Gastroesophageal sphincter (tissue), 4 donors: ENCODE measurements around the gene ANKRD42. TPM values are rescaled to one million over a fixed set of nuclear protein-coding genes. Genes with fewer than 3 reads are reported as not detected.
"Not testable (repeated sequence)": the region's sequence is repeated elsewhere in the genome, so short reads cannot be mapped to it uniquely, and the experiment has no call there.

ENCODE experiments used
- ATAC-seq: fragments of 150-250 bp; one replicate; pipeline ENCODE4 v1.9.1; 2016; ENCODE audit warnings: mild to moderate bottlenecking, moderate library complexity
- H3K27ac ChIP-seq, 4 donors: fragments of 200-600 bp; sonication (generic) in 3 of 4; 1 replicate in 3 of 4; 2 replicates in 1 of 4; pipeline ENCODE4 v1.5.1; 2016 to 2019
- H3K27me3 ChIP-seq: fragments of 200-600 bp; sonication (generic); one replicate; pipeline ENCODE4 v1.5.1; 2019
- H3K36me3 ChIP-seq, 2 donors: fragments of 200-600 bp; sonication (generic); one replicate each; pipeline ENCODE4 v1.5.1; 2019; ENCODE audit warnings: control low read depth in 1 of 2
- H3K4me1 ChIP-seq, 3 donors: fragments of 200-600 bp; sonication (generic); 1 replicate in 2 of 3; 2 replicates in 1 of 3; pipeline ENCODE4 v1.5.1; 2016 to 2019; ENCODE audit warnings: control low read depth in 2 of 3
- H3K4me3 ChIP-seq, 2 donors: fragments of 200-600 bp; sonication (generic); one replicate each; pipeline ENCODE4 v1.5.1; 2019; ENCODE audit warnings: mild to moderate bottlenecking in 1 of 2, moderate library complexity in 1 of 2
- H3K9me3 ChIP-seq, 3 donors: fragments of 200-600 bp; sonication (generic); one replicate each; pipeline ENCODE4 v1.5.1; 2017 to 2019; ENCODE audit warnings: control low read depth in 2 of 3
- EP300 ChIP-seq: sonication (generic); formaldehyde crosslinking; IDR thresholded peaks from one replicate; pipeline ENCODE4 v1.6.1; 2017; ENCODE audit warnings: antibody characterized with exemption, mild to moderate bottlenecking
- POLR2A ChIP-seq, 2 donors: fragments of 450-650 bp; IDR thresholded peaks; one replicate each; pipeline ENCODE4 v1.6.1; 2017; ENCODE audit warnings: antibody characterized with exemption in 2 of 2, mild to moderate bottlenecking in 2 of 2, moderate library complexity in 1 of 2
- POLR2AphosphoS5 ChIP-seq: sonication (generic); formaldehyde crosslinking; IDR thresholded peaks from one replicate; pipeline ENCODE4 v1.6.1; 2017; ENCODE audit warnings: antibody characterized with exemption
- WGBS, 2 donors: methylation state at CpG; one replicate each; pipeline ENCODE4 v1.1.5; 2018; ENCODE audit warnings: low coverage in 1 of 2; 5-methylcytosine and 5-hydroxymethylcytosine counted together
- total RNA-seq, 4 donors: library from RNA; depleted of rRNA; stranded (reverse); fragments of >200 nt; gene quantifications; one replicate each; pipeline ENCODE4 v1.1.0, GENCODE V29; 2016
- TF ChIP-seq, protein P1 (sequence below), 4 experiments: fragments of 200-600 bp in 2 of 4; fragments of 450-650 bp in 2 of 4; sonication (generic) in 1 of 4; IDR thresholded peaks; one replicate each; pipeline ENCODE4 v1.5.1; 2017 to 2019; ENCODE audit warnings: antibody characterized with exemption in 4 of 4, mild to moderate bottlenecking in 2 of 4, moderate library complexity in 2 of 4

Gene ANKRD42
- total RNA-seq, 4 donors from 2014 or later = 9.3 to 13.3 (median 13.2) TPM

DNA sequence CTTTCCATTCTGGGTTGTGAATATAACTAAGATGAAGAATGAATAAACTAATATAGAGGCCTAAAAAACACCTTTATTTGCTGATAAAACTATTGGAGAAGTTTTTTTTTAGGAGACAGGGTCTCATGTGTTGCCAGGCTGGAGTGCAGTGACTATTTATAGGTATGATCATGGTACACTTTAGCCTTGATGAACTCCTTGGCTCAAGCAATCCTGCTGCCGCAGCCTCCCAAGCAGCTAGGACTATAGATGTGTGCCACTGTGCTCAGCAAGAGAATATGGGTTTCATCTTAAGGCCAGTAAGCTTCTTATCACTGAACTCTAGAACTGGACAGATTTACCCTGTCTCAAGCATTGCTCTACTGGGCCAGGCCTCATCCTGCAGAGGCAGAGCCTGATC, 66.0 kb downstream of the ANKRD42 start:
- Histone ChIP-seq H3K36me3 (peaks cover 0 to 73% of the 10 kb centered on the region in 2 donors), H3K27me3 (no peaks in the 10 kb centered on the region), H3K4me3 (no peak overlapping the region), H3K27ac (no peak overlapping the region), H3K9me3 (no peaks in the 10 kb centered on the region), H3K4me1 (no peaks in the 10 kb centered on the region)
- TF ChIP-seq POLR2AphosphoS5 (no peak), POLR2A (IDR thresholded peaks at IDR 0.05) (no peak), EP300 (no peak)
- TF ChIP-seq, protein P1, sequence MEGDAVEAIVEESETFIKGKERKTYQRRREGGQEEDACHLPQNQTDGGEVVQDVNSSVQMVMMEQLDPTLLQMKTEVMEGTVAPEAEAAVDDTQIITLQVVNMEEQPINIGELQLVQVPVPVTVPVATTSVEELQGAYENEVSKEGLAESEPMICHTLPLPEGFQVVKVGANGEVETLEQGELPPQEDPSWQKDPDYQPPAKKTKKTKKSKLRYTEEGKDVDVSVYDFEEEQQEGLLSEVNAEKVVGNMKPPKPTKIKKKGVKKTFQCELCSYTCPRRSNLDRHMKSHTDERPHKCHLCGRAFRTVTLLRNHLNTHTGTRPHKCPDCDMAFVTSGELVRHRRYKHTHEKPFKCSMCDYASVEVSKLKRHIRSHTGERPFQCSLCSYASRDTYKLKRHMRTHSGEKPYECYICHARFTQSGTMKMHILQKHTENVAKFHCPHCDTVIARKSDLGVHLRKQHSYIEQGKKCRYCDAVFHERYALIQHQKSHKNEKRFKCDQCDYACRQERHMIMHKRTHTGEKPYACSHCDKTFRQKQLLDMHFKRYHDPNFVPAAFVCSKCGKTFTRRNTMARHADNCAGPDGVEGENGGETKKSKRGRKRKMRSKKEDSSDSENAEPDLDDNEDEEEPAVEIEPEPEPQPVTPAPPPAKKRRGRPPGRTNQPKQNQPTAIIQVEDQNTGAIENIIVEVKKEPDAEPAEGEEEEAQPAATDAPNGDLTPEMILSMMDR (IDR thresholded peaks at IDR 0.05) = no peak
- WGBS, 2 donors = 90% methylated on average over 1 of the region's 1 CpG; no CpG with 5 or more reads in 1 of the 2 donors
- no peak for ATAC-seq

DNA sequence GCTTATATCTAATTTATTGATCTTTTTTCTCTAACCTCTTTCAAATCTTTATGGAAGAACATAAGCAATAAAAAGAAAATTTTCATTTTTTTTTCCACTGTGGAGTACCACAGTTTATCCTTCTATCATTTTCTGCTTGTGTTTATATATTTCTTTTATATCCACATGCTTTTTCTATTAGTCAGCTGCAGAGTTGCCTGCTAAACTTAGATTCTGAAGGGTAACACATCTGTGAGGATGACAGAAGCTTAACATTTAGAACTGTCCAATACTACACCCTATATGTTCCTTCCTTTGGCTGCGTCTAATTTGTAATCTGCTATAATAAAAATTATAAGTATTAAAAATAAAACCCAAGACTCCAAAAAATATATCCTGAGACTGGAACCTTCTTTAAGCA, 71.8 kb downstream of the ANKRD42 start:
- no peak for TF ChIP-seq EP300
- TF ChIP-seq, protein P1 (IDR thresholded peaks at IDR 0.05) = no peak
- no peak for TF ChIP-seq POLR2A (IDR thresholded peaks at IDR 0.05)
- no peak for TF ChIP-seq POLR2AphosphoS5
- no peaks in the 10 kb centered on the region for H3K9me3 ChIP-seq
- H3K36me3 ChIP-seq = peaks cover 0 to 75% of the 10 kb centered on the region in 2 donors
- H3K4me3 ChIP-seq = no peak overlapping the region
- H3K4me1 ChIP-seq = no peaks in the 10 kb centered on the region
- H3K27ac ChIP-seq = no peak overlapping the region
- no peaks in the 10 kb centered on the region for H3K27me3 ChIP-seq
- 46 to 86% methylated on average over 1 of the region's 1 CpG for WGBS, 2 donors
- ATAC-seq = no peak

DNA sequence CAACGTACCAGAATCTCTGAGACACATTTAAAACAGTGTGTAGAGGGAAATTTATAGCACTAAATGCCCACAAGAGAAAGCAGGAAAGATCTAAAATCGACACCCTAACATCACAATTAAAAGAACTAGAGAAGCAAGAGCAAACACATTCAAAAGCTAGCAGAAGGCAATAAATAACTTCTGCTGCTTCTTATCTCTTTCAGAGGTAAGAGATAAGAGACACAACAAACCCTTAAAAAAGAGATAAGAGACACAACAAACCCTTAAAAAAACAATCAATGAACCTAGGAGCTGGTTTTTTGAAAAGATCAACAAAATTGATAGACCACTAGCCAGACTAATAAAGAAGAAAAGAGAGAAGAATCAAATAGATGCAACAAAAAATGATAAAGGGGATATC, 75.6 kb downstream of the ANKRD42 start:
- not testable (repeated sequence) for H3K27me3 ChIP-seq, H3K27ac ChIP-seq, H3K9me3 ChIP-seq, ATAC-seq, H3K4me3 ChIP-seq, H3K4me1 ChIP-seq
- WGBS, 2 donors = 38 to 65% methylated on average over 2 of the region's 2 CpGs
- peaks cover 0 to 79% of the 10 kb centered on the region in 2 donors for H3K36me3 ChIP-seq

DNA sequence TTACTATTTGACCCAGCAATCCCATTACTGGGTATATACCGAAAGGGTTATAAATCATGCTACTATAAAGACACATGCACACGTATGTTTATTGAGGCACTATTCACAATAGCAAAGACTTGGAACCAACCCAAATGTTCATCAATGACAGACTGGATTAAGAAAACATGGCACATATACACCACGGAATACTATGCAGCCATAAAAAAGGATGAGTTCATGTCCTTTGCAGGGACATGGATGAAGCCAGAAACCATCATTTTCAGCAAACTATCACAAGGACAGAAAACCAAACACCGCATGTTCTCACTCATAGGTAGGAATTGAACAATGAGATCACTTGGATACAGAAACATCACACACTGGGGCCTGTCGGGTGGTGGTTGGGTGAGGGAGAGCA, 78.2 kb downstream of the ANKRD42 start:
- 89 to 91% methylated on average over 5 of the region's 5 CpGs for WGBS, 2 donors
- H3K4me3 ChIP-seq, ATAC-seq, H3K9me3 ChIP-seq, H3K4me1 ChIP-seq, H3K27me3 ChIP-seq, H3K27ac ChIP-seq: not testable (repeated sequence)
- peaks cover 0 to 82% of the 10 kb centered on the region in 2 donors for H3K36me3 ChIP-seq

DNA sequence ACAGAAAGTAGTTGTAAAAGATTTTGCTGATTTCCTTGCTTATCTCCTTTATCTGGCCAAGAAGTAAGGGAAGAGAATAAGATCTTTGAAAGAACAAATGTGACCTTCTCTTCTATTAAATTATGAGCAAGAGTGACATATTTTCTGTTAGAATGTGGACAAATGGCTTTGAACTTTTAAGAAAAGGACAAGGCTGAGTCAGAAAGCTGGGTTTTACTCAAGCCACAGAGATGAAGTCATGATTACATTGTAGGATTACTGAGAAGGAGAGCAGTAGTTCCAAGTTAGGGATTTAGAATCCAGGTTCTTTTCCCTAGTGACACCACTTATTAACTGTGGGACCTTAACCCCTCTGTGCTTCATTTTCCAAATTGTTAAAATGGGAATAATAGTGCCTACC, 79.1 kb downstream of the ANKRD42 start:
- Histone ChIP-seq H3K27me3 (no peaks in the 10 kb centered on the region), H3K4me1 (no peaks in the 10 kb centered on the region), H3K36me3 (peaks cover 0 to 82% of the 10 kb centered on the region in 2 donors), H3K27ac (no peak overlapping the region), H3K4me3 (no peak overlapping the region), H3K9me3 (no peaks in the 10 kb centered on the region)
- no peak for ATAC-seq
- TF ChIP-seq POLR2AphosphoS5 (peak; percentile 66), POLR2A (IDR thresholded peaks at IDR 0.05) (no peak)

DNA sequence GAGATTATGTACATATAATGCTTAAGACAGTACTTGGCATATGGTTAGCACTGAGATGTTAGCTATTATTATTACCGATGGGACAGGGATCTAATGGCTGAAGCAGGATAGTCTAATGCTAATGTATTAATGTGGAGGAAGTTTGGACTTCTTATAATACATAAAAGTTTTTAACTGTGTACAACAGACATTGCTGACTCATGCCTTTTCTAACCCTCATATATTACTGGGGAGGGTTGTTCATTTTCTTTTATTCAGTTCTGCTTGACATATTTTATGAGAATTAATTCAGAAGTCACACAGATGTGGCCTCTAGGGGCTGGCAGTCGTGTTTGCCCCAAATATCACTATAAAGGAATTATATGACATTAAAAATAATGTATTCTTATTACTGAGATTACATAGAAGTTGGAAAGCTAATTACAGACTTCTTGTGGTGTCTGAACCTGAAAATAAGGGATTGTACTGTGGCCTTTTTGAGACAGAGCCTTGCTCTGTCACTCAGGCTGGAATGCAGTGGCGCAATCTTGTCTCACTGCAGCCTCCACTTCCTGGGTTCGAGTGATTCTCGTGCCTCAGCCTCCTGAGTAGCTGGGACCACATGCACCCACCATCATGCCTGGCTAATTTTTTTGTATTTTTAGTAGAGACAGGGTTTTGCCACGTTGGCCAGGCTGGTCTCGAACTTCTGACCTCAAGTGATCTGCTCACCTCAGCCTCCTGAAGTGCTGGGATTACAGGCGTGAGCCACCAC, 82.6 kb downstream of the ANKRD42 start:
- Histone ChIP-seq H3K4me1 (peaks cover 0 to 3% (median 0%) of the 10 kb centered on the region in 3 donors), H3K36me3 (peaks cover 0 to 88% of the 10 kb centered on the region in 2 donors), H3K9me3 (no peaks in the 10 kb centered on the region), H3K27me3 (no peaks in the 10 kb centered on the region), H3K27ac (no peak overlapping the region), H3K4me3 (no peak overlapping the region)
- ATAC-seq = no peak
- TF ChIP-seq POLR2AphosphoS5 = no peak
- TF ChIP-seq, protein P1 (IDR thresholded peaks at IDR 0.05) = no peak
- TF ChIP-seq POLR2A (IDR thresholded peaks at IDR 0.05) = no peak
- no peak for TF ChIP-seq EP300
- 85 to 88% methylated on average over 7 to 8 of the region's 8 CpGs for WGBS, 2 donors
